SK-N-SH treated with all-trans-retinoic acid at 6 μM for 48 hours (cell line): ENCODE measurements around the gene LRRC58.

Experiments used
- ARNTL ChIP-seq: fragments of 450-650 bp; formaldehyde crosslinking; IDR thresholded peaks from 2 replicates; pipeline ENCODE4 v1.5.0; 2020; ENCODE audit warnings: low read depth, mild to moderate bottlenecking, moderate library complexity, borderline replicate concordance
- CREB5 ChIP-seq: fragments of 250-450 bp; sonication (Bioruptor Pico); IDR thresholded peaks from 2 replicates; pipeline ENCODE4 v1.5.1; 2020; ENCODE audit warnings: low read depth, mild to moderate bottlenecking, moderate library complexity
- CSDC2 ChIP-seq: fragments of 250-450 bp; sonication (Bioruptor Pico); IDR thresholded peaks from 2 replicates; pipeline ENCODE4 v1.5.0; 2020; ENCODE audit warnings: mild to moderate bottlenecking, moderate library complexity
- CSRNP3 ChIP-seq: fragments of 250-450 bp; sonication (Bioruptor Pico); IDR thresholded peaks from 2 replicates; pipeline ENCODE4 v1.5.1; 2021; ENCODE audit warnings: mild to moderate bottlenecking, moderate library complexity
- ISL1 ChIP-seq: fragments of 250-450 bp; sonication (Bioruptor Pico); IDR thresholded peaks from 2 replicates; pipeline ENCODE4 v2.1.2; 2022; ENCODE audit warnings: mild to moderate bottlenecking, moderate library complexity
- TOX ChIP-seq: fragments of 250-450 bp; sonication (Bioruptor Pico); IDR thresholded peaks from 2 replicates; pipeline ENCODE4 v1.8.0; 2021; ENCODE audit warnings: mild to moderate bottlenecking, moderate library complexity, borderline replicate concordance
- ZNF565 ChIP-seq: fragments of 450-650 bp; formaldehyde crosslinking; conservative IDR thresholded peaks from 2 replicates; pipeline ENCODE4 v1.5.0; 2020; ENCODE audit warnings: low read depth, mild to moderate bottlenecking, moderate library complexity
- TF ChIP-seq, protein P1 (sequence below): fragments of 250-450 bp; sonication (Bioruptor Pico); IDR thresholded peaks from 2 replicates; pipeline ENCODE4 v1.5.0; 2020; ENCODE audit warnings: mild to moderate bottlenecking, moderate library complexity

- no peak for TF ChIP-seq CREB5
- no peak for TF ChIP-seq ISL1 (CRISPR knock-in tag)
- TF ChIP-seq ZNF565 (CRISPR knock-in tag), result no peak
- TF ChIP-seq CSDC2 (CRISPR knock-in tag), result no peak
- no peak for TF ChIP-seq CSRNP3 (CRISPR knock-in tag)
- TF ChIP-seq, protein P1, sequence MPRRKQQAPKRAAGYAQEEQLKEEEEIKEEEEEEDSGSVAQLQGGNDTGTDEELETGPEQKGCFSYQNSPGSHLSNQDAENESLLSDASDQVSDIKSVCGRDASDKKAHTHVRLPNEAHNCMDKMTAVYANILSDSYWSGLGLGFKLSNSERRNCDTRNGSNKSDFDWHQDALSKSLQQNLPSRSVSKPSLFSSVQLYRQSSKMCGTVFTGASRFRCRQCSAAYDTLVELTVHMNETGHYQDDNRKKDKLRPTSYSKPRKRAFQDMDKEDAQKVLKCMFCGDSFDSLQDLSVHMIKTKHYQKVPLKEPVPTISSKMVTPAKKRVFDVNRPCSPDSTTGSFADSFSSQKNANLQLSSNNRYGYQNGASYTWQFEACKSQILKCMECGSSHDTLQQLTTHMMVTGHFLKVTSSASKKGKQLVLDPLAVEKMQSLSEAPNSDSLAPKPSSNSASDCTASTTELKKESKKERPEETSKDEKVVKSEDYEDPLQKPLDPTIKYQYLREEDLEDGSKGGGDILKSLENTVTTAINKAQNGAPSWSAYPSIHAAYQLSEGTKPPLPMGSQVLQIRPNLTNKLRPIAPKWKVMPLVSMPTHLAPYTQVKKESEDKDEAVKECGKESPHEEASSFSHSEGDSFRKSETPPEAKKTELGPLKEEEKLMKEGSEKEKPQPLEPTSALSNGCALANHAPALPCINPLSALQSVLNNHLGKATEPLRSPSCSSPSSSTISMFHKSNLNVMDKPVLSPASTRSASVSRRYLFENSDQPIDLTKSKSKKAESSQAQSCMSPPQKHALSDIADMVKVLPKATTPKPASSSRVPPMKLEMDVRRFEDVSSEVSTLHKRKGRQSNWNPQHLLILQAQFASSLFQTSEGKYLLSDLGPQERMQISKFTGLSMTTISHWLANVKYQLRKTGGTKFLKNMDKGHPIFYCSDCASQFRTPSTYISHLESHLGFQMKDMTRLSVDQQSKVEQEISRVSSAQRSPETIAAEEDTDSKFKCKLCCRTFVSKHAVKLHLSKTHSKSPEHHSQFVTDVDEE (CRISPR knock-in tag), result no peak
- TF ChIP-seq TOX (CRISPR knock-in tag), result no peak
- TF ChIP-seq ARNTL, result no peak
Observed at GRCh38 chr3:120280026-120280425, 69.1 kb downstream of the LRRC58 start.
